Gastrocnemius medialis (tissue), 4 donors: ENCODE results near the gene CTPS2. TPM values are rescaled to one million over a fixed set of nuclear protein-coding genes. Genes with fewer than 3 reads are reported as not detected.

Source experiments
- ATAC-seq, 2 donors: fragments of 150-250 bp; one replicate each; pipeline ENCODE4 v1.9.1; 2016
- DNase-seq, 2 donors: peaks; one replicate each; pipeline ENCODE4 v3.0.0-alpha.2; 2019
- H3K27ac ChIP-seq, 4 donors: fragments of 200-600 bp; sonication (generic); 1 replicate in 1 of 4; 2 replicates in 3 of 4; pipeline ENCODE4 v1.5.1; 2016 to 2018; ENCODE audit warnings: mild to moderate bottlenecking in 2 of 4, moderate library complexity in 1 of 4
- H3K27me3 ChIP-seq, 3 donors: fragments of 200-600 bp; sonication (generic) in 2 of 3; 1 replicate in 1 of 3; 2 replicates in 2 of 3; pipeline versions ENCODE4 v1.5.1 to v1.6.0; 2016 to 2019; ENCODE audit warnings: mild to moderate bottlenecking in 1 of 3, moderate library complexity in 1 of 3
- H3K36me3 ChIP-seq, 2 donors: fragments of 200-600 bp; sonication (generic) in 1 of 2; one replicate each; pipeline ENCODE4 v1.5.1; 2017 to 2018
- H3K4me1 ChIP-seq, 2 donors: fragments of 200-600 bp; sonication (generic) in 1 of 2; one replicate each; pipeline ENCODE4 v1.5.1; 2016 to 2017; ENCODE audit warnings: mild to moderate bottlenecking in 2 of 2
- H3K4me3 ChIP-seq, 4 donors: fragments of 200-600 bp; sonication (generic) in 3 of 4; 1 replicate in 1 of 4; 2 replicates in 3 of 4; pipeline ENCODE4 v1.5.1; 2016 to 2019; ENCODE audit warnings: mild to moderate bottlenecking in 2 of 4
- H3K9me3 ChIP-seq, 3 donors: fragments of 200-600 bp; sonication (generic) in 2 of 3; 1 replicate in 1 of 3; 2 replicates in 2 of 3; pipeline ENCODE4 v1.5.1; 2016 to 2019
- CTCF ChIP-seq, 5 experiments: fragments of 450-650 bp in 3 of 5; fragments of 200-600 bp in 2 of 5; sonication (generic) in 2 of 5; IDR thresholded peaks in 4 of 5; conservative IDR thresholded peaks in 1 of 5; 1 replicate in 4 of 5; 2 replicates in 1 of 5; pipeline ENCODE4 v1.5.1; 2016 to 2019; ENCODE audit warnings: antibody characterized with exemption in 5 of 5, mild to moderate bottlenecking in 3 of 5, moderate library complexity in 3 of 5
- POLR2A ChIP-seq, 2 donors: fragments of 450-650 bp; IDR thresholded peaks; one replicate each; pipeline ENCODE4 v1.6.1; 2017; ENCODE audit warnings: antibody characterized with exemption in 2 of 2, mild to moderate bottlenecking in 2 of 2, moderate library complexity in 2 of 2
- in situ Hi-C, 4 donors: fragments of 200-750 bp; cut with MboI; loops; one replicate each; pipeline versions ENCODE4 v1.15.0 to v1.8.0; 2017; ENCODE audit warnings: low sequenced_read_pairs in 4 of 4
- intact Hi-C: fragments of 100-400 bp; cut with DNase I; formaldehyde crosslinking; loops from one replicate; pipeline ENCODE4 v1.15.1; 2023; ENCODE audit warnings: low total_unique reads
- total RNA-seq, 4 donors: library from RNA; depleted of rRNA; stranded (reverse); fragments of >200 nt; gene quantifications; one replicate each; pipeline versions ENCODE4 v1.1.0 to v1.2.3, GENCODE V29; 2016

CTPS2 gene
- total RNA-seq, 4 donors from 2014 or later: 2.0 to 3.8 (median 2.8) TPM

GRCh38 chrX:16705370-16705769, 7.1 kb downstream of the CTPS2 start:
- Histone ChIP-seq H3K27ac (no peak overlapping the region), H3K4me1 (no peaks in the 10 kb centered on the region), H3K27me3 (no peaks in the 10 kb centered on the region), H3K4me3 (no peak overlapping the region), H3K9me3 (no peaks in the 10 kb centered on the region), H3K36me3 (no peaks in the 10 kb centered on the region)
- TF ChIP-seq POLR2A (IDR thresholded peaks at IDR 0.05) (no peak), CTCF (IDR thresholded peaks at IDR 0.05 in 4 of 5, conservative IDR thresholded peaks at IDR 0.05 in 1 of 5) (no peak)
- ATAC-seq: no peak
- intact Hi-C loops (no loop called here), in situ Hi-C loops (loop anchor here in 2 of 4 donors (25.0 kb wide), 3 partner anchors 182 to 1018 kb away; partner anchors contain the start of gene ZRSR2 (in 1 of the 2))
- no peak for DNase-seq

GRCh38 chrX:16702700-16703599, 9.5 kb downstream of the CTPS2 start:
- no peaks in the 10 kb centered on the region for H3K27me3 ChIP-seq
- no peaks in the 10 kb centered on the region for H3K9me3 ChIP-seq
- DNase-seq (no peak), ATAC-seq (no peak)
- intact Hi-C loops: no loop called here
- no peak overlapping the region for H3K27ac ChIP-seq
- no peak overlapping the region for H3K4me3 ChIP-seq
- no peak for TF ChIP-seq POLR2A (IDR thresholded peaks at IDR 0.05)
- TF ChIP-seq CTCF (IDR thresholded peaks at IDR 0.05 in 4 of 5, conservative IDR thresholded peaks at IDR 0.05 in 1 of 5): no peak
- in situ Hi-C loops: loop anchor here in 2 of 4 donors (25.0 kb wide), 3 partner anchors 184 to 1016 kb away; partner anchors contain the start of gene ZRSR2 (in 1 of the 2)
- no peaks in the 10 kb centered on the region for H3K4me1 ChIP-seq
- no peaks in the 10 kb centered on the region for H3K36me3 ChIP-seq

GRCh38 chrX:16700734-16701133, 11.7 kb downstream of the CTPS2 start:
- Histone ChIP-seq H3K27ac (no peak overlapping the region), H3K4me3 (no peak overlapping the region), H3K4me1 (no peaks in the 10 kb centered on the region), H3K36me3 (no peaks in the 10 kb centered on the region), H3K27me3 (no peaks in the 10 kb centered on the region), H3K9me3 (no peaks in the 10 kb centered on the region)
- in situ Hi-C loops (loop anchor here in 2 of 4 donors (25.0 kb wide), 3 partner anchors 187 to 1013 kb away; partner anchors contain the start of gene ZRSR2 (in 1 of the 2)), intact Hi-C loops (no loop called here)
- ATAC-seq: no peak
- no peak for DNase-seq
- no peak for TF ChIP-seq CTCF (IDR thresholded peaks at IDR 0.05 in 4 of 5, conservative IDR thresholded peaks at IDR 0.05 in 1 of 5)
- TF ChIP-seq POLR2A (IDR thresholded peaks at IDR 0.05): no peak

- Histone ChIP-seq H3K36me3 (no peaks in the 10 kb centered on the region), H3K4me1 (no peaks in the 10 kb centered on the region), H3K27me3 (no peaks in the 10 kb centered on the region), H3K4me3 (no peak overlapping the region), H3K9me3 (no peaks in the 10 kb centered on the region), H3K27ac (no peak overlapping the region)
- TF ChIP-seq POLR2A (IDR thresholded peaks at IDR 0.05): no peak
- no peak for TF ChIP-seq CTCF (IDR thresholded peaks at IDR 0.05 in 4 of 5, conservative IDR thresholded peaks at IDR 0.05 in 1 of 5)
- in situ Hi-C loops (no loop called here), intact Hi-C loops (loop anchor here (10.0 kb wide), 2 partner anchors 575 to 1015 kb away; partner anchors contain the start of gene GRPR)
- DNase-seq (no peak), ATAC-seq (no peak)
These were observed 13.1 kb downstream of the CTPS2 start for GRCh38 chrX:16699389-16699788.
